Thyroid gland (tissue), 4 donors: ENCODE measurements around the gene WDR7.

Experiments used
- POLR2A ChIP-seq, 2 donors: fragments of 450-650 bp; IDR thresholded peaks; one replicate each; pipeline ENCODE4 v1.6.1; 2017; ENCODE audit warnings: antibody characterized with exemption in 2 of 2, mild to moderate bottlenecking in 2 of 2, moderate library complexity in 1 of 2
- TF ChIP-seq, protein P1 (sequence below), 6 experiments: fragments of 200-600 bp in 3 of 6; fragments of 450-650 bp in 3 of 6; sonication (generic) in 3 of 6; IDR thresholded peaks; one replicate each; pipeline ENCODE4 v1.5.1; 2016 to 2019; ENCODE audit warnings: antibody characterized with exemption in 6 of 6, mild to moderate bottlenecking in 2 of 6, inconsistent platforms in 1 of 6, moderate library complexity in 1 of 6

DNA sequence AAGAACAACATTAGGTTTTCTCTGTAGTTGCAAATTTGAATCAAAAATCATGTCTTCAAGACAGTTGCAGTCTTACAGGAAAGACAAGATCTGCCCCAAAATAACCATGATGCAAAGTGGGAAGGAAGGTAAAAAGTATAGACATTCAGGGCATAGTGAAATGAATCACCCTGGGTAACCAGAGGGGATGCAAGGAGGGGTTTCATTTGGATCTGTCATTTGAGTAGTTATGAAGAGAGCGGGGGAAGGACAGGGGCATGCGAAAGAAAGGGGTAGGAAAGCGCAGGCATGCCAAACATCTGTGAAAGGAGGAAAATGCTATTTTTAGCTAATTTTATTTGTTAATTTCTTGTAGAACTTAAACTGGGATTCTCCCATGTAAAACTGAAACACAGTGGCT is 276.6 kb downstream of the WDR7 start:
- TF ChIP-seq, protein P1, sequence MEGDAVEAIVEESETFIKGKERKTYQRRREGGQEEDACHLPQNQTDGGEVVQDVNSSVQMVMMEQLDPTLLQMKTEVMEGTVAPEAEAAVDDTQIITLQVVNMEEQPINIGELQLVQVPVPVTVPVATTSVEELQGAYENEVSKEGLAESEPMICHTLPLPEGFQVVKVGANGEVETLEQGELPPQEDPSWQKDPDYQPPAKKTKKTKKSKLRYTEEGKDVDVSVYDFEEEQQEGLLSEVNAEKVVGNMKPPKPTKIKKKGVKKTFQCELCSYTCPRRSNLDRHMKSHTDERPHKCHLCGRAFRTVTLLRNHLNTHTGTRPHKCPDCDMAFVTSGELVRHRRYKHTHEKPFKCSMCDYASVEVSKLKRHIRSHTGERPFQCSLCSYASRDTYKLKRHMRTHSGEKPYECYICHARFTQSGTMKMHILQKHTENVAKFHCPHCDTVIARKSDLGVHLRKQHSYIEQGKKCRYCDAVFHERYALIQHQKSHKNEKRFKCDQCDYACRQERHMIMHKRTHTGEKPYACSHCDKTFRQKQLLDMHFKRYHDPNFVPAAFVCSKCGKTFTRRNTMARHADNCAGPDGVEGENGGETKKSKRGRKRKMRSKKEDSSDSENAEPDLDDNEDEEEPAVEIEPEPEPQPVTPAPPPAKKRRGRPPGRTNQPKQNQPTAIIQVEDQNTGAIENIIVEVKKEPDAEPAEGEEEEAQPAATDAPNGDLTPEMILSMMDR (IDR thresholded peaks at IDR 0.05): no peak
- TF ChIP-seq POLR2A (IDR thresholded peaks at IDR 0.05): no peak
